Mesothelial cell of epicardium (in vitro differentiated cells): ENCODE measurements around the gene ALOXE3. TPM values are rescaled to one million over a fixed set of nuclear protein-coding genes. Genes with fewer than 3 reads are reported as not detected.
A peak's percentile ranks its signal among the peaks of the same experiment; 100 is the strongest.

Experiments used
- DNase-seq, 2 experiments: peaks; one replicate each; pipeline ENCODE4 v3.0.0; 2021; ENCODE audit warnings: low spot score in 2 of 2; ENCODE audit not compliant: unreplicated experiment in 2 of 2
- H3K27ac Mint-ChIP-seq: 2 replicates; pipeline ENCODE4 v1.8.0; 2021; ENCODE audit warnings: mixed read lengths
- H3K27me3 Mint-ChIP-seq: 2 replicates; pipeline ENCODE4 v1.8.0; 2021; ENCODE audit warnings: low read depth, mixed read lengths
- H3K36me3 Mint-ChIP-seq: 2 replicates; pipeline ENCODE4 v1.8.0; 2021; ENCODE audit warnings: mixed read lengths
- H3K4me1 Mint-ChIP-seq: 2 replicates; pipeline ENCODE4 v1.8.0; 2021; ENCODE audit warnings: mixed read lengths
- H3K4me3 Mint-ChIP-seq: 2 replicates; pipeline ENCODE4 v1.8.0; 2021; ENCODE audit warnings: mild to moderate bottlenecking, moderate library complexity, mixed read lengths
- H3K9me3 Mint-ChIP-seq: 2 replicates; pipeline ENCODE4 v1.8.0; 2021; ENCODE audit warnings: mixed read lengths
- CTCF ChIP-seq: fragments of 200-600 bp; sonication (generic); IDR thresholded peaks from one replicate; pipeline ENCODE4 v1.5.0; 2021; ENCODE audit warnings: antibody characterized with exemption; ENCODE audit not compliant: unreplicated experiment
- total RNA-seq: library from RNA; stranded (reverse); gene quantifications from 3 replicates; pipeline ENCODE4 v1.2.1, GENCODE V29; 2021

ALOXE3 gene
- total RNA-seq, 1 donor from 2014 or later, result 0.09 TPM

- peaks cover 99% of the 10 kb centered on the region for H3K27me3 Mint-ChIP-seq
- H3K27ac Mint-ChIP-seq, result no peak overlapping the region
- no peaks in the 10 kb centered on the region for H3K9me3 Mint-ChIP-seq
- H3K36me3 Mint-ChIP-seq, result no peaks in the 10 kb centered on the region
- TF ChIP-seq CTCF, result no peak
- peaks cover 11% of the 10 kb centered on the region for H3K4me1 Mint-ChIP-seq
- H3K4me3 Mint-ChIP-seq, result no peak overlapping the region
- DNase-seq, result no peak
Observed at GRCh38 chr17:8067806-8068205, 50.5 kb downstream of the ALOXE3 start.

- no peaks in the 10 kb centered on the region for H3K9me3 Mint-ChIP-seq
Observed at GRCh38 chr17:8066841-8067775, 51.2 kb downstream of the ALOXE3 start.

GRCh38 chr17:8064561-8065019 is 53.7 kb downstream of the ALOXE3 start:
- no peak overlapping the region for H3K27ac Mint-ChIP-seq
- TF ChIP-seq CTCF, result no peak
- H3K4me1 Mint-ChIP-seq, result peaks cover 21% of the 10 kb centered on the region
- H3K9me3 Mint-ChIP-seq, result no peaks in the 10 kb centered on the region
- H3K4me3 Mint-ChIP-seq, result no peak overlapping the region
- H3K27me3 Mint-ChIP-seq, result peaks cover 99% of the 10 kb centered on the region
- no peak for DNase-seq
- no peaks in the 10 kb centered on the region for H3K36me3 Mint-ChIP-seq

More at GRCh38 chr17:8066841-8067775, 51.2 kb downstream of the ALOXE3 start:
- DNase-seq, result no peak
- Mint-ChIP-seq H3K4me3 (no peak overlapping the region), H3K27ac (no peak overlapping the region), H3K4me1 (peaks cover 13% of the 10 kb centered on the region), H3K36me3 (no peaks in the 10 kb centered on the region), H3K27me3 (peaks cover 99% of the 10 kb centered on the region)
- no peak for TF ChIP-seq CTCF

- DNase-seq, result no peak
- Mint-ChIP-seq H3K4me1 (peaks cover 21% of the 10 kb centered on the region), H3K9me3 (no peaks in the 10 kb centered on the region), H3K27me3 (peaks cover 99% of the 10 kb centered on the region), H3K27ac (no peak overlapping the region), H3K36me3 (no peaks in the 10 kb centered on the region), H3K4me3 (no peak overlapping the region)
- TF ChIP-seq CTCF, result no peak
Observed at GRCh38 chr17:8063761-8064534, 54.4 kb downstream of the ALOXE3 start.

- Mint-ChIP-seq H3K9me3 (no peaks in the 10 kb centered on the region), H3K36me3 (no peaks in the 10 kb centered on the region), H3K27me3 (peaks cover 94% of the 10 kb centered on the region), H3K4me3 (peak overlapping the region; percentile 58), H3K4me1 (peaks cover 21% of the 10 kb centered on the region), H3K27ac (peak overlapping the region; percentile 4)
- DNase-seq, result no peak
- TF ChIP-seq CTCF, result no peak
Observed at GRCh38 chr17:8062807-8063483, 55.4 kb downstream of the ALOXE3 start.
